Progenitor cell of endocrine pancreas (in vitro differentiated cells): ENCODE results near the gene HSD3B7. TPM values are rescaled to one million over a fixed set of nuclear protein-coding genes. Genes with fewer than 3 reads are reported as not detected.

Source experiments
- DNase-seq: peaks from one replicate; pipeline ENCODE4 v3.0.0; 2021; ENCODE audit warnings: low spot score; ENCODE audit not compliant: unreplicated experiment
- H3K27ac Mint-ChIP-seq: 2 replicates; pipeline ENCODE4 v1.8.0; 2021; ENCODE audit warnings: mild to moderate bottlenecking, moderate library complexity, mixed read lengths
- H3K27me3 Mint-ChIP-seq: 2 replicates; pipeline ENCODE4 v1.8.0; 2021; ENCODE audit warnings: mixed read lengths
- H3K36me3 Mint-ChIP-seq: 2 replicates; pipeline ENCODE4 v1.8.0; 2022; ENCODE audit warnings: mixed read lengths; ENCODE audit not compliant: insufficient read depth
- H3K4me1 Mint-ChIP-seq: 2 replicates; pipeline ENCODE4 v1.8.0; 2021; ENCODE audit warnings: low read depth, mixed read lengths
- H3K4me3 Mint-ChIP-seq: 2 replicates; pipeline ENCODE4 v1.8.0; 2021; ENCODE audit warnings: low read depth, mild to moderate bottlenecking, moderate library complexity, mixed read lengths
- H3K9me3 Mint-ChIP-seq: 2 replicates; pipeline ENCODE4 v1.8.0; 2021; ENCODE audit warnings: low read depth, mixed read lengths
- total RNA-seq: library from RNA; stranded (reverse); gene quantifications from 2 replicates; pipeline ENCODE4 v1.2.1, GENCODE V29; 2021
- TF ChIP-seq, protein P1 (sequence below): fragments of 200-600 bp; sonication (generic); IDR thresholded peaks from one replicate; pipeline ENCODE4 v1.5.0; 2021; ENCODE audit warnings: antibody characterized with exemption, mild to moderate bottlenecking; ENCODE audit not compliant: unreplicated experiment

HSD3B7 gene
- total RNA-seq, 1 donor from 2014 or later: 5.5 TPM

DNA sequence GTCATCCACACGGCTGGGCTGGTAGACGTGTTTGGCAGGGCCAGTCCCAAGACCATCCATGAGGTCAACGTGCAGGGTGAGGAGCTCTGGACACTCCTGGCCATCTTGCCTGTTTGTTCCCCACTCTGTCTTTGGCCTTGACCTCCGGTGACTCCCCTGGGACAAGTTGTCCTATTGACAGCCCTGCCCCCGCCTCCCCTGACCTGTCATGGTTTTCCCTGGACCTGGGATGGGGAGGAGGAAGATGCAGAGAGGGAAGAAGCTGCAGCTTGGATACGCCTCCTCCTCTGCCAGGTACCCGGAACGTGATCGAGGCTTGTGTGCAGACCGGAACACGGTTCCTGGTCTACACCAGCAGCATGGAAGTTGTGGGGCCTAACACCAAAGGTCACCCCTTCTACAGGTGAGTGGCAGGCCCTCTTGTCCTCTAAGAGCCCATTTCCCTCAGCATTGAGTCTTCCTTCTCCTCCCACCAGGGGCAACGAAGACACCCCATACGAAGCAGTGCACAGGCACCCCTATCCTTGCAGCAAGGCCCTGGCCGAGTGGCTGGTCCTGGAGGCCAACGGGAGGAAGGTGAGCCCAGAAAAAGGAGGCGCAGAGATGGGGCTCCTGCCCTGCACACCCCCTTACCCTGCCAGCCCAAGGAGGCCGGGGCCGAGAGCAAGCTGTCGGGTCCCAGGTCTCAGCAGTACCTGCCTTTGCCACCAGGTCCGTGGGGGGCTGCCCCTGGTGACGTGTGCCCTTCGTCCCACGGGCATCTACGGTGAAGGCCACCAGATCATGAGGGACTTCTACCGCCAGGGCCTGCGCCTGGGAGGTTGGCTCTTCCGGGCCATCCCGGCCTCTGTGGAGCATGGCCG is 1.4 kb downstream of the HSD3B7 start:
- Mint-ChIP-seq H3K4me3 (no peak overlapping the region), H3K27me3 (no peaks in the 10 kb centered on the region), H3K9me3 (no peaks in the 10 kb centered on the region), H3K4me1 (peaks cover 2% of the 10 kb centered on the region), H3K27ac (no peak overlapping the region), H3K36me3 (peaks cover 5% of the 10 kb centered on the region)
- TF ChIP-seq, protein P1, sequence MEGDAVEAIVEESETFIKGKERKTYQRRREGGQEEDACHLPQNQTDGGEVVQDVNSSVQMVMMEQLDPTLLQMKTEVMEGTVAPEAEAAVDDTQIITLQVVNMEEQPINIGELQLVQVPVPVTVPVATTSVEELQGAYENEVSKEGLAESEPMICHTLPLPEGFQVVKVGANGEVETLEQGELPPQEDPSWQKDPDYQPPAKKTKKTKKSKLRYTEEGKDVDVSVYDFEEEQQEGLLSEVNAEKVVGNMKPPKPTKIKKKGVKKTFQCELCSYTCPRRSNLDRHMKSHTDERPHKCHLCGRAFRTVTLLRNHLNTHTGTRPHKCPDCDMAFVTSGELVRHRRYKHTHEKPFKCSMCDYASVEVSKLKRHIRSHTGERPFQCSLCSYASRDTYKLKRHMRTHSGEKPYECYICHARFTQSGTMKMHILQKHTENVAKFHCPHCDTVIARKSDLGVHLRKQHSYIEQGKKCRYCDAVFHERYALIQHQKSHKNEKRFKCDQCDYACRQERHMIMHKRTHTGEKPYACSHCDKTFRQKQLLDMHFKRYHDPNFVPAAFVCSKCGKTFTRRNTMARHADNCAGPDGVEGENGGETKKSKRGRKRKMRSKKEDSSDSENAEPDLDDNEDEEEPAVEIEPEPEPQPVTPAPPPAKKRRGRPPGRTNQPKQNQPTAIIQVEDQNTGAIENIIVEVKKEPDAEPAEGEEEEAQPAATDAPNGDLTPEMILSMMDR: no peak
- no peak for DNase-seq

DNA sequence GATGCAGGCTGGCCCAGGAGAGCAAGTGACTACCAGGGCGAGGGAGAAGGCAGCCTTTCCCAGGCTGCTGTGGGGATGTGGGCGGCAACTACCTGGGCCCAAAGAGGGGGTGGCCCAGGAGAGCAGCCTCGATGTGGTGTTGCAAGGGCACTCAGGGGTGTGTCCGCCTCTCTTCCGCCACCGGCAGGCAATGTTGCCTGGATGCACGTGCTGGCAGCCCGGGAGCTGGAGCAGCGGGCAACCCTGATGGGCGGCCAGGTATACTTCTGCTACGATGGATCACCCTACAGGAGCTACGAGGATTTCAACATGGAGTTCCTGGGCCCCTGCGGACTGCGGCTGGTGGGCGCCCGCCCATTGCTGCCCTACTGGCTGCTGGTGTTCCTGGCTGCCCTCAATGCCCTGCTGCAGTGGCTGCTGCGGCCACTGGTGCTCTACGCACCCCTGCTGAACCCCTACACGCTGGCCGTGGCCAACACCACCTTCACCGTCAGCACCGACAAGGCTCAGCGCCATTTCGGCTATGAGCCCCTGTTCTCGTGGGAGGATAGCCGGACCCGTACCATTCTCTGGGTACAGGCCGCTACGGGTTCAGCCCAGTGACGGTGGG is 2.7 kb downstream of the HSD3B7 start:
- DNase-seq: no peak
- TF ChIP-seq, protein P1: no peak
- Mint-ChIP-seq H3K9me3 (no peaks in the 10 kb centered on the region), H3K4me3 (no peak overlapping the region), H3K36me3 (peaks cover 5% of the 10 kb centered on the region), H3K4me1 (peaks cover 2% of the 10 kb centered on the region), H3K27me3 (no peaks in the 10 kb centered on the region), H3K27ac (no peak overlapping the region)

DNA sequence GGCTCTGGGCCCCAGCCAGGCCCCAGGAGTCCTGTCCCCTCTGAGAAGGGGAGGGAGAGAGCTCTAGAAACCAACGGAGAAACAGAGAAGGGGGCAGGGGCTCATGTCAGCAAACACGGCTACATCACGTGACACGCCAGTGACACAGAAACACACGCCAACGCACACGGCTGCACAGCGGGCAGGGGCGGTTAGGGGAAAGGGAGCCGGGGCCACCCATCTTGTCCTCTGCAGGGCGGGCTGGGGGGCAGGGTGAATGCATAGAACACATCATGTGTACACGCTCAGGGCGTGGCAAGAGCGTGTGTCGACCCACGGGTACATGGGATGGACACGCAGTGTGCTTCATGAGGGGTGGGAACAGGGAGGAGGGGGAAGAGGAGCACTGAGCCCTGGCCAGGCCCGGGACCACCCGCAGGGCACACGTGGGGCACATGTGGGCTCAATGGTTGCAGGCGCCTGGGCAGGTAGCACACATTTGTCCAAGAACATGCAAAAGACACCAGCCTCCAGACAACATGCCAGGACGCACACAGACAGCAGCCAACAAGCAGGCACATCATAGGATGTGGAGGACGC is 4.6 kb downstream of the HSD3B7 start:
- DNase-seq: no peak
- Mint-ChIP-seq H3K27ac (no peak overlapping the region), H3K27me3 (peaks cover 1% of the 10 kb centered on the region), H3K4me1 (peaks cover 2% of the 10 kb centered on the region), H3K36me3 (peaks cover 1% of the 10 kb centered on the region), H3K4me3 (no peak overlapping the region), H3K9me3 (no peaks in the 10 kb centered on the region)
- TF ChIP-seq, protein P1: no peak

DNA sequence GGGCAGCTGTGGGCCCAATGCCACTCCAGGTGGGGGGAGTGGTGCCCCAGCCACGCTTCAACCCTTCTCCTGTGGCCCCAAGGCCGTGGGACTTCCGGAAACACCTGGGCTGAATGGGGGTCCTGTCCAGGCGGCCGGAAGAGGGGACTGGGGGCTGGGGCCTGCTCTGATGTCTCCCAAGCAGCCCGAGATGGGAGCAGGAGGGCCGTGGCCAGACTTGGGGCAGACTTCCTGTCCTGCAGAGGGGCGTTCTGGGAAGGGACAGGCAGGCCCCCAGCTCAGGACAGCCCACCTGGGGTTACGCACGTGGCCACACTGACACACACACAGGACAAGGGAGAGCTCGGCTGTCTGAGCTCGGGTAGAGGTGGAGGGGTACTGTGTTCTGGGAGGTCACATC is 5.1 kb downstream of the HSD3B7 start:
- peaks cover 6% of the 10 kb centered on the region for H3K27me3 Mint-ChIP-seq
- no peak for DNase-seq
- no peaks in the 10 kb centered on the region for H3K9me3 Mint-ChIP-seq
- peaks cover 2% of the 10 kb centered on the region for H3K4me1 Mint-ChIP-seq
- no peak overlapping the region for H3K27ac Mint-ChIP-seq
- TF ChIP-seq, protein P1: no peak
- peaks cover 1% of the 10 kb centered on the region for H3K36me3 Mint-ChIP-seq
- no peak overlapping the region for H3K4me3 Mint-ChIP-seq

DNA sequence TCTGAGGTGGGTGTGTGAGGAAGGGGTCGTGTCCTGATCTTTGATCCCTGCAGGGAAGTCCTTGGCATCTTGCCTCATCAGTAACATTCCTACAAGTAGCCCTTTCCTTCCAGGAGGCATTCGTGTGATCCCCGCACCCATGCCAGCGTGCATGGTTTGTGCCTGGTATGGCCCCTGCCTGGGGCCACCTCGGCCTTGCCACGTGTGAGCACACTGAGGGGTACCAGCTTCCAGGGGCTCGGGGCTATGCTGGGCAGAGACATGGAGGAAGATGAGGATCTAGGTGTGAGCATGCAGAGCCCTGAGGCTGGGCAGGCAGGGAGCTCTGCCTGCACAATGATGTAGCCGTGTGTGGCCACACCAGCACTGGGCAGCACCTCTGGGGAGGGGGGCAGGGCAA is 6.0 kb downstream of the HSD3B7 start:
- Mint-ChIP-seq H3K27me3 (peaks cover 10% of the 10 kb centered on the region), H3K4me1 (no peaks in the 10 kb centered on the region), H3K4me3 (no peak overlapping the region), H3K9me3 (no peaks in the 10 kb centered on the region), H3K36me3 (peaks cover 1% of the 10 kb centered on the region), H3K27ac (no peak overlapping the region)
- no peak for DNase-seq
- TF ChIP-seq, protein P1: no peak
